ENCODE data around the gene POLR1A.

DNA sequence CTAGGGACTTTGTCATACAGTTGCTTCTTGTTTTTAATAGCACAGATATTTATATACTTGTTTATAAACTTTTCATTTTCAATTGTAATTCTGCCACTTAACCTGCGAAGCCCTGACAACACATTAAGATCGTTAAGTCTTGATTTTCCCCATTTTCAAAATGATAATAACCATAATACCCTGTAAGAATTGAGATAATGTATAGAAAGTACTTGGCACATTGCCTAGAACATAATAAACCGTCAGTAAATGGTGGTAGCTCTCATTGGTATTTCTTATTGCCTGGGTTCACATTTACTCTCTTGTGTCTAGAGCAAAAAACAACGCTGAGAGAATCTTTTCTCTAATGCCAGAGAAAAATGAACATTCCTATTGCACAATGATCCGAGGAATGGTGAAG is 19.0 kb upstream of the POLR1A start:
- TF ChIP-seq, protein P1, sequence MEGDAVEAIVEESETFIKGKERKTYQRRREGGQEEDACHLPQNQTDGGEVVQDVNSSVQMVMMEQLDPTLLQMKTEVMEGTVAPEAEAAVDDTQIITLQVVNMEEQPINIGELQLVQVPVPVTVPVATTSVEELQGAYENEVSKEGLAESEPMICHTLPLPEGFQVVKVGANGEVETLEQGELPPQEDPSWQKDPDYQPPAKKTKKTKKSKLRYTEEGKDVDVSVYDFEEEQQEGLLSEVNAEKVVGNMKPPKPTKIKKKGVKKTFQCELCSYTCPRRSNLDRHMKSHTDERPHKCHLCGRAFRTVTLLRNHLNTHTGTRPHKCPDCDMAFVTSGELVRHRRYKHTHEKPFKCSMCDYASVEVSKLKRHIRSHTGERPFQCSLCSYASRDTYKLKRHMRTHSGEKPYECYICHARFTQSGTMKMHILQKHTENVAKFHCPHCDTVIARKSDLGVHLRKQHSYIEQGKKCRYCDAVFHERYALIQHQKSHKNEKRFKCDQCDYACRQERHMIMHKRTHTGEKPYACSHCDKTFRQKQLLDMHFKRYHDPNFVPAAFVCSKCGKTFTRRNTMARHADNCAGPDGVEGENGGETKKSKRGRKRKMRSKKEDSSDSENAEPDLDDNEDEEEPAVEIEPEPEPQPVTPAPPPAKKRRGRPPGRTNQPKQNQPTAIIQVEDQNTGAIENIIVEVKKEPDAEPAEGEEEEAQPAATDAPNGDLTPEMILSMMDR (conservative IDR thresholded peaks at IDR 0.05; ENCODE audit: low read length) = no peak
- TF ChIP-seq EZH2phosphoT487 (IDR thresholded peaks at IDR 0.05; ENCODE audit: borderline replicate concordance) = no peak

All from Loucy (cell line).